GM21423 (cell line): ENCODE results near the gene MCFD2.

Experiments used
- ATAC-seq: cut with Tn5 transposase; IDR thresholded peaks from one replicate; pipeline ENCODE4 v1.9.1; 2021; ENCODE audit warnings: mild to moderate bottlenecking, moderate library complexity; ENCODE audit not compliant: unreplicated experiment

The MCFD2 gene

DNA sequence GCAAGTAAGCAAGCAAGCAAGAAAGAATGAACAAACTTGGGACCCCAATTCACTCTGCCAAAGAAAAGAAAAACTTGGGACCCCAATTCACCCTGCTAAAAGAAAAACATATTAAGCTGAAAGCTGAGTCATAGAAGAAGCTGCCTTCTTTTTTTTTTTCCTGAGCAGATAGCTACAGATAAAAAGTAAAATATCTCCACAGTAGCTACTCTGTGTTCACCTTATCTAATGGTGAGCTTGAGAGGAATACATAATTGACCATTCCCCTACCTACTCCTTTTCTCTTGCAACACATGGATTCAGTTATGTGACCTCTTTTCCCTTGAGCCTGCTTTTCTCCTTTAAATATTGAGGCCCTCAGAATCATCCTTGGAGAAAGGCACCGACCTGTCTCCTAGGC lies 63.0 kb downstream of the MCFD2 start:
- ATAC-seq: no peak

DNA sequence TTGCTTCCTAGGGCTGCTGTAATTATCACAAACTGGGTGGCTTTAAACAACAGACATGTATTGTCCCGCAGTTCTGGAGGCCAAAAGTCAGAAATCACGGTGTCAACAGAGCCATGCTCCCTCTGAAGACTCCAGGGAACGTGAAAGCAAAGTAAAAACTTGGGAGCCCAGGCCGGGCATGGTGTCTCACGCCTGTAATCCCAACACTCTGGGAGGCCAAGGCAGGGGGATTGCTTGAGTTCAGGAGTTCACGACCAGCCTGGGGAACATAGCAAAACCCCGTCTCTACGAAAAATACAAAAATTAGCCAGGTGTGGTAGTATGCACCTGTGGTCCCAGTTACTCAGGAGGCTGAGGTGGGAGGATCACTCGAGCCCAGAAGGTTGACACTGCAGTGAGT lies 63.5 kb downstream of the MCFD2 start:
- ATAC-seq: no peak
